Astrocyte (in vitro differentiated cells and primary cell): ENCODE measurements around the gene GPI. TPM values are rescaled to one million over a fixed set of nuclear protein-coding genes. Genes with fewer than 3 reads are reported as not detected.

ENCODE experiments used
- DNase-seq: peaks from one replicate; pipeline ENCODE4 v3.0.0-alpha.2; 2010; ENCODE audit warnings: low read depth
- FAIRE-seq: peaks from 2 replicates; lab custom pipeline; 2011; peaks lifted over from hg19 to GRCh38; lab: Jason Lieb, UNC
- H2AFZ ChIP-seq: 2 replicates; pipeline ENCODE4 v1.6.0; 2012; ENCODE audit warnings: low read depth, low read length, inconsistent platforms
- H3K27ac ChIP-seq: 2 replicates; pipeline ENCODE4 v1.5.1; 2011; ENCODE audit warnings: low read depth, low read length, inconsistent platforms
- H3K27me3 ChIP-seq: 2 replicates; pipeline ENCODE4 v1.6.0; 2011; ENCODE audit warnings: low read length, inconsistent platforms; ENCODE audit not compliant: insufficient read depth
- H3K36me3 ChIP-seq: 2 replicates; pipeline ENCODE4 v1.5.1; 2011; ENCODE audit warnings: low read length, inconsistent platforms; ENCODE audit not compliant: insufficient read depth
- H3K4me1 ChIP-seq: 2 replicates; pipeline ENCODE4 v1.5.1; 2011; ENCODE audit warnings: low read length, inconsistent platforms; ENCODE audit not compliant: insufficient read depth
- H3K4me2 ChIP-seq: 2 replicates; pipeline ENCODE4 v1.6.0; 2012; ENCODE audit warnings: low read length, inconsistent platforms
- H3K4me3 ChIP-seq: 2 replicates; pipeline ENCODE4 v1.5.1; 2011; ENCODE audit warnings: low read depth, mild to moderate bottlenecking, low read length, inconsistent platforms; ENCODE audit not compliant: insufficient read depth
- H3K79me2 ChIP-seq: 2 replicates; pipeline ENCODE4 v1.6.0; 2012; ENCODE audit warnings: mild to moderate bottlenecking, low read length, inconsistent platforms; ENCODE audit not compliant: insufficient read depth
- H3K9ac ChIP-seq: 2 replicates; pipeline ENCODE4 v1.6.0; 2012; ENCODE audit warnings: mild to moderate bottlenecking, low read length, inconsistent platforms
- H3K9me3 ChIP-seq: 2 replicates; pipeline ENCODE4 v1.5.1; 2012; ENCODE audit warnings: low read depth, mild to moderate bottlenecking, low read length, inconsistent platforms; ENCODE audit not compliant: insufficient read depth
- H4K20me1 ChIP-seq: 2 replicates; pipeline ENCODE4 v1.6.0; 2012; ENCODE audit warnings: low read length, inconsistent platforms; ENCODE audit not compliant: insufficient read depth
- H3K27ac Mint-ChIP-seq: one replicate; pipeline ENCODE4 v1.8.0; 2021; ENCODE audit warnings: mild to moderate bottlenecking, mixed read lengths; ENCODE audit not compliant: unreplicated experiment
- H3K27me3 Mint-ChIP-seq: one replicate; pipeline ENCODE4 v1.8.0; 2021; ENCODE audit warnings: low read depth, mixed read lengths; ENCODE audit not compliant: unreplicated experiment
- H3K36me3 Mint-ChIP-seq: one replicate; pipeline ENCODE4 v1.8.0; 2021; ENCODE audit warnings: low read depth, mixed read lengths; ENCODE audit not compliant: unreplicated experiment
- H3K4me1 Mint-ChIP-seq: one replicate; pipeline ENCODE4 v1.8.0; 2021; ENCODE audit warnings: low read depth, mixed read lengths; ENCODE audit not compliant: unreplicated experiment
- H3K4me3 Mint-ChIP-seq: one replicate; pipeline ENCODE4 v1.8.0; 2021; ENCODE audit warnings: mild to moderate bottlenecking, moderate library complexity, mixed read lengths; ENCODE audit not compliant: unreplicated experiment
- H3K9me3 Mint-ChIP-seq: one replicate; pipeline ENCODE4 v1.8.0; 2021; ENCODE audit warnings: mild to moderate bottlenecking, mixed read lengths; ENCODE audit not compliant: unreplicated experiment
- CTCF ChIP-seq: IDR thresholded peaks from 2 replicates; pipeline ENCODE4 v1.5.1; 2011; ENCODE audit warnings: low read depth, mild to moderate bottlenecking, inconsistent platforms, low read length, moderate library complexity; ENCODE audit not compliant: insufficient read depth
- EZH2 ChIP-seq: IDR thresholded peaks from 2 replicates; pipeline ENCODE4 v1.6.1; 2012; ENCODE audit warnings: mild to moderate bottlenecking, low read length, inconsistent platforms; ENCODE audit not compliant: insufficient read depth
- total RNA-seq: library from RNA; stranded (reverse); gene quantifications from 2 replicates; pipeline ENCODE4 v1.2.1, GENCODE V29; 2021

The GPI gene
- total RNA-seq, 1 donor from 2014 or later: 249 TPM

- no peak for FAIRE-seq
- Histone ChIP-seq H3K9ac (no peak overlapping the region), H2AFZ (no peak overlapping the region), H3K36me3 (peaks cover 44% of the 10 kb centered on the region), H3K4me2 (no peak overlapping the region), H3K4me1 (no peaks in the 10 kb centered on the region), H3K27ac (no peak overlapping the region), H3K9me3 (no peaks in the 10 kb centered on the region), H3K4me3 (no peak overlapping the region), H3K27me3 (no peaks in the 10 kb centered on the region), H4K20me1 (peaks cover 23% of the 10 kb centered on the region), H3K79me2 (no peaks in the 10 kb centered on the region)
- Mint-ChIP-seq H3K4me1 (no peaks in the 10 kb centered on the region), H3K36me3 (peaks cover 47% of the 10 kb centered on the region), H3K9me3 (no peaks in the 10 kb centered on the region), H3K27me3 (no peaks in the 10 kb centered on the region), H3K27ac (no peak overlapping the region), H3K4me3 (no peak overlapping the region)
- no peak for DNase-seq
- TF ChIP-seq CTCF (no peak), EZH2 (no peak)
Observed at GRCh38 chr19:34381399-34382251, 16.6 kb downstream of the GPI start.

- Histone ChIP-seq H3K4me2 (no peak overlapping the region), H3K4me3 (no peak overlapping the region), H3K4me1 (no peaks in the 10 kb centered on the region), H3K36me3 (peaks cover 50% of the 10 kb centered on the region), H3K27me3 (no peaks in the 10 kb centered on the region), H2AFZ (no peak overlapping the region), H3K9me3 (no peaks in the 10 kb centered on the region), H3K27ac (no peak overlapping the region), H3K9ac (no peak overlapping the region), H4K20me1 (peaks cover 31% of the 10 kb centered on the region), H3K79me2 (no peaks in the 10 kb centered on the region)
- no peaks in the 10 kb centered on the region for H3K27me3 Mint-ChIP-seq
- FAIRE-seq (no peak), DNase-seq (no peak)
- no peaks in the 10 kb centered on the region for H3K9me3 Mint-ChIP-seq
- peaks cover 48% of the 10 kb centered on the region for H3K36me3 Mint-ChIP-seq
- H3K4me3 Mint-ChIP-seq: no peak overlapping the region
- H3K27ac Mint-ChIP-seq: no peak overlapping the region
- no peaks in the 10 kb centered on the region for H3K4me1 Mint-ChIP-seq
- TF ChIP-seq CTCF (no peak), EZH2 (no peak)
Observed at GRCh38 chr19:34382471-34382870, 17.5 kb downstream of the GPI start.

- no peak overlapping the region for H3K4me3 Mint-ChIP-seq
- H3K4me1 ChIP-seq: no peaks in the 10 kb centered on the region
- H3K4me2 ChIP-seq: no peak overlapping the region
- no peaks in the 10 kb centered on the region for H3K9me3 ChIP-seq
- H3K4me3 ChIP-seq: no peak overlapping the region
- no peak overlapping the region for H3K9ac ChIP-seq
- H3K79me2 ChIP-seq: no peaks in the 10 kb centered on the region
- no peak for FAIRE-seq
- H3K36me3 ChIP-seq: peaks cover 48% of the 10 kb centered on the region
- H3K27me3 ChIP-seq: no peaks in the 10 kb centered on the region
- H2AFZ ChIP-seq: no peak overlapping the region
- TF ChIP-seq EZH2: no peak
- TF ChIP-seq CTCF: no peak
- DNase-seq: no peak
- H3K27ac ChIP-seq: no peak overlapping the region
- H3K27me3 Mint-ChIP-seq: no peaks in the 10 kb centered on the region
- peaks cover 40% of the 10 kb centered on the region for H4K20me1 ChIP-seq
- H3K9me3 Mint-ChIP-seq: no peaks in the 10 kb centered on the region
- H3K27ac Mint-ChIP-seq: no peak overlapping the region
- no peaks in the 10 kb centered on the region for H3K4me1 Mint-ChIP-seq
- peaks cover 47% of the 10 kb centered on the region for H3K36me3 Mint-ChIP-seq
Observed at GRCh38 chr19:34383599-34383998, 18.6 kb downstream of the GPI start.
